ENCODE results near the gene KRT23. TPM values are rescaled to one million over a fixed set of nuclear protein-coding genes. Genes with fewer than 3 reads are reported as not detected.

Gene KRT23
- total and polyA plus RNA-seq, 9 of the 15 experiments (the other 6 are each of a cell fraction or from before 2014, with no cell fraction given), result not detected

- TF ChIP-seq FOXA1 (IDR thresholded peaks at IDR 0.05; ENCODE audit: borderline replicate concordance), result no peak
- TF ChIP-seq ZNF224 (CRISPR knock-in tag; IDR thresholded peaks at IDR 0.05), result no peak
- TF ChIP-seq XRCC5 (IDR thresholded peaks at IDR 0.05; ENCODE audit: low read depth, low read length), result no peak
- TF ChIP-seq RFX1 (IDR thresholded peaks at IDR 0.05), result no peak
- TF ChIP-seq CBX2 (IDR thresholded peaks at IDR 0.05; ENCODE audit: insufficient read depth, low read length, poor library complexity, severe bottlenecking), result no peak
- TF ChIP-seq NFE2L1 (tag; IDR thresholded peaks at IDR 0.05; ENCODE audit: borderline replicate concordance, low read depth), result no peak
- no peak for TF ChIP-seq ZNF282 (CRISPR knock-in tag; IDR thresholded peaks at IDR 0.05)
- no peak for TF ChIP-seq TEAD4 (IDR thresholded peaks at IDR 0.05; ENCODE audit: low read length)
- TF ChIP-seq TEAD4 (CRISPR knock-in tag; IDR thresholded peaks at IDR 0.05; ENCODE audit: borderline replicate concordance), result no peak
- no peak for TF ChIP-seq ZNF263 (CRISPR knock-in tag; IDR thresholded peaks at IDR 0.05; ENCODE audit: borderline replicate concordance)
- TF ChIP-seq MYC (IDR thresholded peaks at IDR 0.05; ENCODE audit: low read depth, low read length), result no peak
- TF ChIP-seq MYC (CRISPR knock-in tag; IDR thresholded peaks at IDR 0.05; ENCODE audit: borderline replicate concordance, low read depth), result no peak
- Histone ChIP-seq H3K4me3 (no peak overlapping the region), H2AFZ (ENCODE audit: low read depth, low read length) (no peak overlapping the region), H3K4me2 (ENCODE audit: insufficient read depth, low read length) (no peak overlapping the region), H3K36me3 (ENCODE audit: control insufficient read depth, insufficient read depth, low read length) (no peaks in the 10 kb centered on the region), H3K4me1 (replicated peaks in 1 of 2; ENCODE audit: control insufficient read depth in 2 of 2, insufficient read depth in 2 of 2, low read length in 2 of 2) (no peaks in the 10 kb centered on the region), H4K20me1 (replicated peaks; ENCODE audit: control insufficient read depth, insufficient read depth, low read length) (no peaks in the 10 kb centered on the region), H3K27me3 (ENCODE audit: control insufficient read depth in 2 of 2, insufficient read depth in 2 of 2, low read length in 2 of 2) (peaks cover 18 to 21% of the 10 kb centered on the region in 2 experiments; a peak in 4 of 5 replicates), H3K9ac (ENCODE audit: insufficient read depth in 1 of 2, low read depth in 2 of 2, low read length in 2 of 2) (no peak overlapping the region), H3K27ac (ENCODE audit: extremely low read depth, low read depth, low read length) (no peak overlapping the region), H3K9me1 (ENCODE audit: control insufficient read depth, insufficient read depth, low read length) (no peaks in the 10 kb centered on the region), H3K79me2 (ENCODE audit: control insufficient read depth, insufficient read depth, low read length) (no peaks in the 10 kb centered on the region), H3K9me3 (replicated peaks; ENCODE audit: control insufficient read depth, insufficient read depth, low read depth, low read length) (no peaks in the 10 kb centered on the region)
- intact Hi-C loops (cut with micrococcal nuclease), result no loop called here
- no peak for FAIRE-seq
- BruUV-seq (replicated peaks), result no TSS peak
- DNase-seq (ENCODE audit: extremely low read depth in 1 of 4, low spot score in 3 of 4), result no peak
- 0% methylated on average over 3 of the region's 3 CpGs for WGBS (ENCODE audit: insufficient coverage, low coverage, missing lambda C conversion rate)
- ChIA-PET POLR2A (interaction anchor here (0.7 to 1.6 kb wide), 2 partner anchors 30 to 54 kb away, joined by 3 to 4 read pairs; no protein-coding TSS in a partner anchor), CTCF (ENCODE audit: low intra/inter-chr PET ratio) (no interaction called here)
- in situ Hi-C loops (cut with MboI), result no loop called here
- no peak for ATAC-seq
Observed at GRCh38 chr17:40914075-40914855, 23.2 kb downstream of the KRT23 start.

Data from K562 (cell line).